ENCODE measurements around the gene UCHL3.

- TF ChIP-seq CTCF (conservative IDR thresholded peaks at IDR 0.05; ENCODE audit: low read length) (no peak), EZH2phosphoT487 (IDR thresholded peaks at IDR 0.05; ENCODE audit: borderline replicate concordance) (no peak)
Measured at GRCh38 chr13:75607447-75607846, 57.9 kb downstream of the UCHL3 start.

All from Loucy (cell line).